K562 (cell line): ENCODE data around the gene TCAP.

Experiments used
- EGR1 ChIP-seq: fragments of 450-650 bp; conservative IDR thresholded peaks from 2 replicates; pipeline ENCODE4 v1.6.1; 2017; ENCODE audit warnings: mild to moderate bottlenecking
- FOXA1 ChIP-seq: fragments of 450-650 bp; IDR thresholded peaks from 2 replicates; pipeline ENCODE4 v1.6.1; 2016; ENCODE audit warnings: mild to moderate bottlenecking, borderline replicate concordance
- POLR2A ChIP-seq: fragments of 450-650 bp; conservative IDR thresholded peaks from 2 replicates; pipeline ENCODE4 v1.6.1; 2016
- SREBF1 ChIP-seq: fragments of 150-350 bp; IDR thresholded peaks from 2 replicates; pipeline ENCODE4 v1.6.1; 2014; ENCODE audit warnings: antibody characterized with exemption, low read depth, low read length, borderline replicate concordance
- SRF ChIP-seq, 2 experiments: fragments of 250-450, 450-650 bp in 1 of 2; sonication (Bioruptor Pico) in 1 of 2; sonication (generic) in 1 of 2; formaldehyde crosslinking; IDR thresholded peaks; 2 replicates each; pipeline versions ENCODE4 v1.5.0 to v1.5.1; 2020 to 2022; ENCODE audit warnings: mild to moderate bottlenecking in 1 of 2, missing genetic modification reagents in 1 of 2
- U2AF2 ChIP-seq: fragments of 200-400 bp; formaldehyde crosslinking; optimal IDR thresholded peaks from 2 replicates; pipeline ENCODE3; 2017; ENCODE audit warnings: low read depth, mild to moderate bottlenecking, low read length
- ZKSCAN1 ChIP-seq: fragments of 150-350 bp; IDR thresholded peaks from 2 replicates; pipeline ENCODE4 v1.6.1; 2016; ENCODE audit warnings: low read depth, low read length
- ZNF561 ChIP-seq: fragments of 450-650 bp; formaldehyde crosslinking; conservative IDR thresholded peaks from 2 replicates; pipeline ENCODE4 v1.4.0; 2020; ENCODE audit warnings: mild to moderate bottlenecking, moderate library complexity
- ZNF589 ChIP-seq: fragments of 200-800 bp; sonication (Bioruptor generic); IDR thresholded peaks from 2 replicates; pipeline ENCODE4 v1.6.1; 2016; ENCODE audit warnings: low read depth, missing genetic modification characterization, missing compliant biosample characterization
- TF ChIP-seq, protein P1 (sequence below), 3 experiments: IDR thresholded peaks in 2 of 3; conservative IDR thresholded peaks in 1 of 3; 2 replicates each; pipeline ENCODE4 v1.5.1; 2011 to 2012; ENCODE audit warnings: low read length in 3 of 3, mild to moderate bottlenecking in 3 of 3, control low read depth in 2 of 3, improper control_type of control experiment in 1 of 3, inconsistent platforms in 1 of 3, low read depth in 1 of 3, mixed read lengths in 1 of 3, moderate library complexity in 1 of 3; ENCODE audit not compliant: insufficient read depth in 2 of 3
- TF ChIP-seq, protein P2 (sequence below), 2 experiments: fragments of 450-650 bp; IDR thresholded peaks; 2 replicates each; pipeline ENCODE4 v1.6.1; 2016
- TF ChIP-seq, protein P3 (sequence below): sonication (generic); formaldehyde crosslinking; IDR thresholded peaks from 2 replicates; pipeline ENCODE4 v1.8.1; 2023; ENCODE audit warnings: mild to moderate bottlenecking, missing genetic modification reagents
- TF ChIP-seq, protein P4 (sequence below): sonication (generic); formaldehyde crosslinking; IDR thresholded peaks from 2 replicates; pipeline ENCODE4 v1.8.0; 2022; ENCODE audit warnings: missing genetic modification reagents, mild to moderate bottlenecking, borderline replicate concordance
- TF ChIP-seq, protein P5 (sequence below): sonication (generic); formaldehyde crosslinking; IDR thresholded peaks from 2 replicates; pipeline ENCODE4 v1.9.0; 2022; ENCODE audit warnings: mild to moderate bottlenecking, missing genetic modification reagents

DNA sequence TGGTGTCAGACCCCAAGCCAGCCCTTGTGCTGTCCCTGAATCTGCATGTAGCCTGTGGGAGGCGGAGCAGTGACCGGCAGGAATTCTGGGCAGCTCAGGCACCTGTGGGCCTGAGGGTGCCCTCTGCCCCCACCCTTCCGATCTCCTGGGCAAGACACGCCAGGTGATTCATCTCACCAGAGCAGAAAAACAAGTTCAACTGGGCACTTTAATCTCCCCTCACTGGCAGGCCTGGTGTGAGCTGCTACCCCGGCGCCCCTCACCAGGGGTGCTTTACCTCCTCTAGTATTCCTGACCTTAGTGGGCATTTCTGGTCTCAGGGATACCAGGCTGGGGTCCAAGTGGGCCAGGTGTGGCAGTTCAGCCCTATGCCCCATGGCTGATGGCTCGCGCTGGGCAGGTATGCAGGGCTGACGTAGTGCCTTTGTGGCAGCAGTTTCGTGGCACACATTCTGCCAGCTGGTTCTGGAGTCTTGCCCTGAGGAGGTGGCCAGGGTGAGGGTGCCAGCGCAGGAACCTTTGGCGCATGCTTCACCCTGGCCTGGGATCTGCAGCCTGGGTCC, 40.7 kb downstream of the TCAP start:
- TF ChIP-seq, protein P1, sequence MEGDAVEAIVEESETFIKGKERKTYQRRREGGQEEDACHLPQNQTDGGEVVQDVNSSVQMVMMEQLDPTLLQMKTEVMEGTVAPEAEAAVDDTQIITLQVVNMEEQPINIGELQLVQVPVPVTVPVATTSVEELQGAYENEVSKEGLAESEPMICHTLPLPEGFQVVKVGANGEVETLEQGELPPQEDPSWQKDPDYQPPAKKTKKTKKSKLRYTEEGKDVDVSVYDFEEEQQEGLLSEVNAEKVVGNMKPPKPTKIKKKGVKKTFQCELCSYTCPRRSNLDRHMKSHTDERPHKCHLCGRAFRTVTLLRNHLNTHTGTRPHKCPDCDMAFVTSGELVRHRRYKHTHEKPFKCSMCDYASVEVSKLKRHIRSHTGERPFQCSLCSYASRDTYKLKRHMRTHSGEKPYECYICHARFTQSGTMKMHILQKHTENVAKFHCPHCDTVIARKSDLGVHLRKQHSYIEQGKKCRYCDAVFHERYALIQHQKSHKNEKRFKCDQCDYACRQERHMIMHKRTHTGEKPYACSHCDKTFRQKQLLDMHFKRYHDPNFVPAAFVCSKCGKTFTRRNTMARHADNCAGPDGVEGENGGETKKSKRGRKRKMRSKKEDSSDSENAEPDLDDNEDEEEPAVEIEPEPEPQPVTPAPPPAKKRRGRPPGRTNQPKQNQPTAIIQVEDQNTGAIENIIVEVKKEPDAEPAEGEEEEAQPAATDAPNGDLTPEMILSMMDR (IDR thresholded peaks at IDR 0.05 in 2 of 3, conservative IDR thresholded peaks at IDR 0.05 in 1 of 3; ENCODE audit: insufficient read depth in 2 of 3, low read depth in 1 of 3, low read length in 3 of 3) = no peak
- TF ChIP-seq, protein P2, sequence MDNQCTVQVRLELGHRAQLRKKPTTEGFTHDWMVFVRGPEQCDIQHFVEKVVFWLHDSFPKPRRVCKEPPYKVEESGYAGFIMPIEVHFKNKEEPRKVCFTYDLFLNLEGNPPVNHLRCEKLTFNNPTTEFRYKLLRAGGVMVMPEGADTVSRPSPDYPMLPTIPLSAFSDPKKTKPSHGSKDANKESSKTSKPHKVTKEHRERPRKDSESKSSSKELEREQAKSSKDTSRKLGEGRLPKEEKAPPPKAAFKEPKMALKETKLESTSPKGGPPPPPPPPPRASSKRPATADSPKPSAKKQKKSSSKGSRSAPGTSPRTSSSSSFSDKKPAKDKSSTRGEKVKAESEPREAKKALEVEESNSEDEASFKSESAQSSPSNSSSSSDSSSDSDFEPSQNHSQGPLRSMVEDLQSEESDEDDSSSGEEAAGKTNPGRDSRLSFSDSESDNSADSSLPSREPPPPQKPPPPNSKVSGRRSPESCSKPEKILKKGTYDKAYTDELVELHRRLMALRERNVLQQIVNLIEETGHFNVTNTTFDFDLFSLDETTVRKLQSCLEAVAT (IDR thresholded peaks at IDR 0.05) = no peak
- TF ChIP-seq EGR1 = no peak
- TF ChIP-seq U2AF2 = no peak
- no peak for TF ChIP-seq SRF (CRISPR knock-in tag; IDR thresholded peaks at IDR 0.05)
- no peak for TF ChIP-seq ZNF589
- TF ChIP-seq, protein P3, sequence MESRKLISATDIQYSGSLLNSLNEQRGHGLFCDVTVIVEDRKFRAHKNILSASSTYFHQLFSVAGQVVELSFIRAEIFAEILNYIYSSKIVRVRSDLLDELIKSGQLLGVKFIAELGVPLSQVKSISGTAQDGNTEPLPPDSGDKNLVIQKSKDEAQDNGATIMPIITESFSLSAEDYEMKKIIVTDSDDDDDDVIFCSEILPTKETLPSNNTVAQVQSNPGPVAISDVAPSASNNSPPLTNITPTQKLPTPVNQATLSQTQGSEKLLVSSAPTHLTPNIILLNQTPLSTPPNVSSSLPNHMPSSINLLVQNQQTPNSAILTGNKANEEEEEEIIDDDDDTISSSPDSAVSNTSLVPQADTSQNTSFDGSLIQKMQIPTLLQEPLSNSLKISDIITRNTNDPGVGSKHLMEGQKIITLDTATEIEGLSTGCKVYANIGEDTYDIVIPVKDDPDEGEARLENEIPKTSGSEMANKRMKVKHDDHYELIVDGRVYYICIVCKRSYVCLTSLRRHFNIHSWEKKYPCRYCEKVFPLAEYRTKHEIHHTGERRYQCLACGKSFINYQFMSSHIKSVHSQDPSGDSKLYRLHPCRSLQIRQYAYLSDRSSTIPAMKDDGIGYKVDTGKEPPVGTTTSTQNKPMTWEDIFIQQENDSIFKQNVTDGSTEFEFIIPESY (CRISPR knock-in tag) = no peak
- no peak for TF ChIP-seq ZNF561
- TF ChIP-seq, protein P4, sequence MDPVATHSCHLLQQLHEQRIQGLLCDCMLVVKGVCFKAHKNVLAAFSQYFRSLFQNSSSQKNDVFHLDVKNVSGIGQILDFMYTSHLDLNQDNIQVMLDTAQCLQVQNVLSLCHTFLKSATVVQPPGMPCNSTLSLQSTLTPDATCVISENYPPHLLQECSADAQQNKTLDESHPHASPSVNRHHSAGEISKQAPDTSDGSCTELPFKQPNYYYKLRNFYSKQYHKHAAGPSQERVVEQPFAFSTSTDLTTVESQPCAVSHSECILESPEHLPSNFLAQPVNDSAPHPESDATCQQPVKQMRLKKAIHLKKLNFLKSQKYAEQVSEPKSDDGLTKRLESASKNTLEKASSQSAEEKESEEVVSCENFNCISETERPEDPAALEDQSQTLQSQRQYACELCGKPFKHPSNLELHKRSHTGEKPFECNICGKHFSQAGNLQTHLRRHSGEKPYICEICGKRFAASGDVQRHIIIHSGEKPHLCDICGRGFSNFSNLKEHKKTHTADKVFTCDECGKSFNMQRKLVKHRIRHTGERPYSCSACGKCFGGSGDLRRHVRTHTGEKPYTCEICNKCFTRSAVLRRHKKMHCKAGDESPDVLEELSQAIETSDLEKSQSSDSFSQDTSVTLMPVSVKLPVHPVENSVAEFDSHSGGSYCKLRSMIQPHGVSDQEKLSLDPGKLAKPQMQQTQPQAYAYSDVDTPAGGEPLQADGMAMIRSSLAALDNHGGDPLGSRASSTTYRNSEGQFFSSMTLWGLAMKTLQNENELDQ (CRISPR knock-in tag) = no peak
- TF ChIP-seq ZKSCAN1 = no peak
- TF ChIP-seq, protein P5, sequence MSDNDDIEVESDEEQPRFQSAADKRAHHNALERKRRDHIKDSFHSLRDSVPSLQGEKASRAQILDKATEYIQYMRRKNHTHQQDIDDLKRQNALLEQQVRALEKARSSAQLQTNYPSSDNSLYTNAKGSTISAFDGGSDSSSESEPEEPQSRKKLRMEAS (CRISPR knock-in tag) = no peak
- TF ChIP-seq POLR2A = no peak
- TF ChIP-seq FOXA1 = no peak
- TF ChIP-seq SREBF1 = no peak
